Fibroblast of the aortic adventitia (primary cell): ENCODE data around the gene EFNA4. TPM values are rescaled to one million over a fixed set of nuclear protein-coding genes. Genes with fewer than 3 reads are reported as not detected.
"Not testable (repeated sequence)": the region's sequence is repeated elsewhere in the genome, so short reads cannot be mapped to it uniquely, and the experiment has no call there.

ENCODE experiments used
- DNase-seq: peaks from one replicate; pipeline ENCODE4 v3.0.0-alpha.2; 2010; ENCODE audit warnings: low read depth
- H3K4me3 ChIP-seq: 2 replicates; pipeline ENCODE4 v1.5.1; 2011; ENCODE audit warnings: low read depth, mild to moderate bottlenecking, control low read depth, low read length, moderate library complexity
- total RNA-seq: library from RNA; depleted of rRNA; stranded (reverse); fragments of >200 nt; gene quantifications from 2 replicates; pipeline ENCODE4 v1.2.3, GENCODE V29; 2012; ENCODE audit warnings: low replicate concordance
- TF ChIP-seq, protein P1 (sequence below): IDR thresholded peaks from 2 replicates; pipeline ENCODE4 v1.5.1; 2011; ENCODE audit warnings: mild to moderate bottlenecking, low read length, control low read depth, inconsistent platforms; ENCODE audit not compliant: insufficient read depth

EFNA4 gene
- total RNA-seq, 1 donor, result 2.4 TPM

DNA sequence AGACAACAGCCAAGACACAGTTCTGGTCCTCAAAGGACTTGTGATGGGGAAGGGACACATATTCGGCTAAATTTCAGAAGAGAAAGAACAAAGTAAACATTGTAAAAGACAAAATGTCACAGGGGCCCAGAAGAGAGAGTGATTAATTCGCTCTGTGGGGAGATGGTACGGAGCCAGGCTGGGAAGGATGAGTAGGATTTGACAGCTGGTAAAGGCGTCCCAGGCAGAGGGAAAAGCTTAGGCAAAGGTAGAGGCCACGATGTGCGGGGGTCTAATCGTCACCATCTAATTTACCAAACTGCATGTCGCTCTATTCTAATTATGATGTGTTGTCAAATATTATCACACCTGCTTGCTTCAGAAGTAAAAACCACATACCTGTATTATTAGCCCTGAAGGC, 46.8 kb downstream of the EFNA4 start:
- TF ChIP-seq, protein P1, sequence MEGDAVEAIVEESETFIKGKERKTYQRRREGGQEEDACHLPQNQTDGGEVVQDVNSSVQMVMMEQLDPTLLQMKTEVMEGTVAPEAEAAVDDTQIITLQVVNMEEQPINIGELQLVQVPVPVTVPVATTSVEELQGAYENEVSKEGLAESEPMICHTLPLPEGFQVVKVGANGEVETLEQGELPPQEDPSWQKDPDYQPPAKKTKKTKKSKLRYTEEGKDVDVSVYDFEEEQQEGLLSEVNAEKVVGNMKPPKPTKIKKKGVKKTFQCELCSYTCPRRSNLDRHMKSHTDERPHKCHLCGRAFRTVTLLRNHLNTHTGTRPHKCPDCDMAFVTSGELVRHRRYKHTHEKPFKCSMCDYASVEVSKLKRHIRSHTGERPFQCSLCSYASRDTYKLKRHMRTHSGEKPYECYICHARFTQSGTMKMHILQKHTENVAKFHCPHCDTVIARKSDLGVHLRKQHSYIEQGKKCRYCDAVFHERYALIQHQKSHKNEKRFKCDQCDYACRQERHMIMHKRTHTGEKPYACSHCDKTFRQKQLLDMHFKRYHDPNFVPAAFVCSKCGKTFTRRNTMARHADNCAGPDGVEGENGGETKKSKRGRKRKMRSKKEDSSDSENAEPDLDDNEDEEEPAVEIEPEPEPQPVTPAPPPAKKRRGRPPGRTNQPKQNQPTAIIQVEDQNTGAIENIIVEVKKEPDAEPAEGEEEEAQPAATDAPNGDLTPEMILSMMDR, result no peak

DNA sequence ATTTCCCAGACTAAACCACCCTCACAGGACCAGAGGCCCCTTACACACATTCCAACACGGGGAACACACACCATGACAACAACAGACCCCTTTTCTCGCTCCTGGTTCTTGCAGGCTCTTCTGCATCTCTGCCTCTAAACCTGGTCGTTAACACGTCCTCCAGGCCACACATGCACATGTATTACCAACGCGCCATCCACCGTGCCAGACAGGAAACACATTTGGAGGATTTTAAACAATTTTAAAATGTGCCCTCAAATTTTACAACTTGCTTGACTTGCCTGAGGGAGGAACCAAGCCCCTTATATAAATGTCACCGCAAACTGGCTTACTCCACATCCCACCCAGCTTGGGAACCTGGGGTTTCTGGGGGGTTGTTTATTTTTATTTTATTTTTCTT, 47.3 kb downstream of the EFNA4 start:
- TF ChIP-seq, protein P1, result no peak
- no peak overlapping the region for H3K4me3 ChIP-seq

More for the DNA sequence above, 46.8 kb downstream of the EFNA4 start:
- DNase-seq, result no peak
- no peak overlapping the region for H3K4me3 ChIP-seq

DNA sequence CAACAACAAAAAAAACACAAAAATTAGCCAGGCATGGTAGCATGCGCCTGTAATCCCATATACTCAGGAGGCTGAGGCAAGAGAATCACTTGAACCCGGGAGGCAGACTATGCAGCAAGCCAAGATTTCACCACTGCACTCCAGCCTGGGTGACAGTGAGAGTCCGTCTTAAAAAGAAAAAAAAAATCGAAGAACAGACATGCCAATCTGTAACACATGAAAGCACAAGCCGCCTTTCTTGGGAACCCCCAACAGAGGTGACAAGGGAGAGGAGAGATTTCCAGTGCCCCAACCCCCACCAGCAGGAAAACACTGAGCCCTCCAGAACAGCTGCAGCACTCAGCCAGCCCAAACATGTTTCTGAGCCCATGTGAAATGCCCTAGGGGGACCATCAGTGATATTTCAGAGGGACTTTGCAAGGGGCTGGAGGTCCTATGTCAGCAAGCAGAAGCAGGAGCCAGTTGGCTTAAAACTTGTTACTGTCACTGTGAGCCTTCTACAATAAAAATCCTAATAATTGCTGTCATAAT, 50.0 kb downstream of the EFNA4 start:
- DNase-seq, result no peak
- TF ChIP-seq, protein P1, result no peak
- H3K4me3 ChIP-seq, result no peak overlapping the region

More for the DNA sequence above, 47.3 kb downstream of the EFNA4 start:
- no peak for DNase-seq

DNA sequence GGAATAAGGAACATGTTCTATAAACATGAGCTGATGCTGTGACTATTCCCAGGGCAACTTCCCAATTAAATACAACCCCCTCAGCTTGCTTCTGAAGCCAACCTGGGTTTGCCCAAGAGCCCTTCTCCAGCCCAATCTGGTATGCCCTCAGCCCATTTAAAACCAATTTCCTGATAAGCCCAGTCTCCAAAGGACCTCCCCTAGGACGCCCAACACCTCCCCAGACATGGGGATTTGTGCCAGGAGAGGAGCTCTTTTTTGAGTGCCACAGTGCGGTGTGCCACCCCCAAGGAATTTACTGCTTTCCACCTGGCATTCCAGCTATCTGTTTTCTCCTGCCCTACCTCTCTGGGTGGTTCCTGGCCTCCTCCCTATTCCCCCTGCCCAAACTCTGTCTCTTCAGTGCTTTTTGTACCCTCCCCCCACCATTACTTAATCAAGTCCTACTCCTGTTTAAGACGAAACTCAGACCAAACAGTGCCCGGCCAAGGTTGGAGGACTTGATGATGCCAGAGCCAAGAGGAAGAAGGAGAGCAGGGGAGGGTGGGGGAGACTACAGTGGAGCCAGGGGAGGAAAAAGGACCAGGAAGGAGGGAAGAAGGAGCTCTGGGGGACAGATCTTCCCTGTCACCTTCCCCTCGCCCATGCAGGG, 52.7 kb downstream of the EFNA4 start:
- DNase-seq, result no peak
- TF ChIP-seq, protein P1, result no peak
- no peak overlapping the region for H3K4me3 ChIP-seq

GRCh38 chr1:155117610-155118009, 54.1 kb downstream of the EFNA4 start:
- no peak for DNase-seq
- no peak overlapping the region for H3K4me3 ChIP-seq

GRCh38 chr1:155118090-155118489, 54.5 kb downstream of the EFNA4 start:
- DNase-seq, H3K4me3 ChIP-seq: not testable (repeated sequence)

More at GRCh38 chr1:155117610-155118009, 54.1 kb downstream of the EFNA4 start:
- TF ChIP-seq, protein P1, result no peak

Other genes starting within 250 kb of the EFNA4 start
- 0.09 and 0.25 TPM in 2 replicates for gene KCNN3, start 193.5 kb upstream of the EFNA4 start, total RNA-seq
- 11.7 and 20.7 TPM in 2 replicates for gene PMVK, start 127.0 kb upstream of the EFNA4 start, total RNA-seq
- 36.2 and 122 TPM in 2 replicates for gene PBXIP1, start 107.6 kb upstream of the EFNA4 start, total RNA-seq
- gene PYGO2, start 102.0 kb upstream of the EFNA4 start, total RNA-seq, result 7.8 and 18.0 TPM in 2 replicates
- gene SHC1, start 93.0 kb upstream of the EFNA4 start, total RNA-seq, result 111 and 167 TPM in 2 replicates
- gene CKS1B, start 89.1 kb upstream of the EFNA4 start, total RNA-seq, result 24.0 and 80.7 TPM in 2 replicates
- 5.2 and 17.7 TPM in 2 replicates for gene FLAD1, start 80.4 kb upstream of the EFNA4 start, total RNA-seq
- not detected in 2 replicates for gene LENEP, start 70.2 kb upstream of the EFNA4 start, total RNA-seq
- 14.0 and 15.4 TPM in 2 replicates for gene ZBTB7B, start 60.9 kb upstream of the EFNA4 start, total RNA-seq
- gene DCST2, start 30.0 kb upstream of the EFNA4 start, total RNA-seq, result 0.09 TPM in 1 of 2 replicates, not detected in the other
- gene DCST1, start 29.9 kb upstream of the EFNA4 start, total RNA-seq, result not detected in 2 replicates
- 39.0 and 69.9 TPM in 2 replicates for gene ADAM15, start 12.4 kb upstream of the EFNA4 start, total RNA-seq
- 0.90 TPM in 1 of 2 replicates, not detected in the other for gene EFNA3, start 15.1 kb downstream of the EFNA4 start, total RNA-seq
- gene EFNA1, start 64.1 kb downstream of the EFNA4 start, total RNA-seq, result 0.16 and 0.54 TPM in 2 replicates
- 25.6 and 39.3 TPM in 2 replicates for gene SLC50A1, start 72.1 kb downstream of the EFNA4 start, total RNA-seq
- gene DPM3, start 76.8 kb downstream of the EFNA4 start, total RNA-seq, result 26.1 and 46.3 TPM in 2 replicates
- gene KRTCAP2, start 109.6 kb downstream of the EFNA4 start, total RNA-seq, result 29.8 and 100 TPM in 2 replicates
- gene TRIM46, start 110.1 kb downstream of the EFNA4 start, total RNA-seq, result 5.2 and 13.2 TPM in 2 replicates
- 29.3 and 41.1 TPM in 2 replicates for gene THBS3, start 144.2 kb downstream of the EFNA4 start, total RNA-seq
- 13.7 and 26.1 TPM in 2 replicates for gene MTX1, start 145.0 kb downstream of the EFNA4 start, total RNA-seq
- gene ENTREP3, start 191.7 kb downstream of the EFNA4 start, total RNA-seq, result 9.0 and 9.3 TPM in 2 replicates
- 12.5 and 47.6 TPM in 2 replicates for gene SCAMP3, start 198.6 kb downstream of the EFNA4 start, total RNA-seq
- gene CLK2, start 209.8 kb downstream of the EFNA4 start, total RNA-seq, result 29.7 and 53.7 TPM in 2 replicates
- 0.08 and 1.4 TPM in 2 replicates for gene HCN3, start 213.7 kb downstream of the EFNA4 start, total RNA-seq
- not detected in 2 replicates for gene PKLR, start 237.7 kb downstream of the EFNA4 start, total RNA-seq
- gene FDPS, start 245.1 kb downstream of the EFNA4 start, total RNA-seq, result 153 and 600 TPM in 2 replicates